BJ (cell line): ENCODE measurements around the gene PMP22. TPM values are rescaled to one million over a fixed set of nuclear protein-coding genes. Genes with fewer than 3 reads are reported as not detected.

ENCODE experiments used
- CTCF ChIA-PET: fragments of 350-600 bp; formaldehyde crosslinking; extraction: SDS; loops from one replicate; lab custom pipeline; 2021; ENCODE audit warnings: antibody characterized with exemption, inconsistent platforms; lab: Yijun Ruan, JAX
- POLR2A ChIA-PET: fragments of 300-600 bp; sonication (Branson Sonifier 250); formaldehyde crosslinking; extraction: SDS; loops from one replicate; lab custom pipeline; 2021; ENCODE audit warnings: antibody characterized with exemption; lab: Charles Lee
- DNase-seq: peaks from one replicate; pipeline ENCODE4 v3.0.0-alpha.2; 2011; ENCODE audit warnings: low read depth
- H3K27me3 ChIP-seq: 2 replicates; pipeline ENCODE4 v1.6.0; 2011; ENCODE audit warnings: low read length; ENCODE audit not compliant: control insufficient read depth, insufficient read depth
- H3K36me3 ChIP-seq: 2 replicates; pipeline ENCODE4 v1.5.1; 2011; ENCODE audit warnings: low read length; ENCODE audit not compliant: control insufficient read depth, insufficient read depth
- H3K4me3 ChIP-seq: 2 replicates; pipeline ENCODE4 v1.5.1; 2011; ENCODE audit warnings: low read depth, mild to moderate bottlenecking, control low read depth, low read length
- polyA plus RNA-seq: library from polyadenylated mRNA; depleted of rRNA; stranded (reverse); fragments of >200 nt; gene quantifications from 2 replicates; pipeline ENCODE4 v1.2.3, GENCODE V29; 2011
- TF ChIP-seq, protein P1 (sequence below): IDR thresholded peaks from 2 replicates; pipeline ENCODE4 v1.5.1; 2011; ENCODE audit warnings: low read depth, mild to moderate bottlenecking, control low read depth, inconsistent platforms, low read length, moderate library complexity; ENCODE audit not compliant: insufficient read depth

PMP22 gene
- polyA plus RNA-seq, 1 experiment: 208 TPM

GRCh38 chr17:15266325-15267125 is 1.4 kb upstream of the PMP22 start:
- Histone ChIP-seq H3K4me3 (no peak overlapping the region), H3K27me3 (peaks cover 14% of the 10 kb centered on the region), H3K36me3 (no peaks in the 10 kb centered on the region)
- ChIA-PET POLR2A (no interaction called here), CTCF (interaction anchor here (2.4 to 2.9 kb wide), 2 partner anchors 9 to 236 kb away, joined by 8 to 10 read pairs; no protein-coding TSS in a partner anchor)
- TF ChIP-seq, protein P1, sequence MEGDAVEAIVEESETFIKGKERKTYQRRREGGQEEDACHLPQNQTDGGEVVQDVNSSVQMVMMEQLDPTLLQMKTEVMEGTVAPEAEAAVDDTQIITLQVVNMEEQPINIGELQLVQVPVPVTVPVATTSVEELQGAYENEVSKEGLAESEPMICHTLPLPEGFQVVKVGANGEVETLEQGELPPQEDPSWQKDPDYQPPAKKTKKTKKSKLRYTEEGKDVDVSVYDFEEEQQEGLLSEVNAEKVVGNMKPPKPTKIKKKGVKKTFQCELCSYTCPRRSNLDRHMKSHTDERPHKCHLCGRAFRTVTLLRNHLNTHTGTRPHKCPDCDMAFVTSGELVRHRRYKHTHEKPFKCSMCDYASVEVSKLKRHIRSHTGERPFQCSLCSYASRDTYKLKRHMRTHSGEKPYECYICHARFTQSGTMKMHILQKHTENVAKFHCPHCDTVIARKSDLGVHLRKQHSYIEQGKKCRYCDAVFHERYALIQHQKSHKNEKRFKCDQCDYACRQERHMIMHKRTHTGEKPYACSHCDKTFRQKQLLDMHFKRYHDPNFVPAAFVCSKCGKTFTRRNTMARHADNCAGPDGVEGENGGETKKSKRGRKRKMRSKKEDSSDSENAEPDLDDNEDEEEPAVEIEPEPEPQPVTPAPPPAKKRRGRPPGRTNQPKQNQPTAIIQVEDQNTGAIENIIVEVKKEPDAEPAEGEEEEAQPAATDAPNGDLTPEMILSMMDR: no peak
- DNase-seq: no peak

DNA sequence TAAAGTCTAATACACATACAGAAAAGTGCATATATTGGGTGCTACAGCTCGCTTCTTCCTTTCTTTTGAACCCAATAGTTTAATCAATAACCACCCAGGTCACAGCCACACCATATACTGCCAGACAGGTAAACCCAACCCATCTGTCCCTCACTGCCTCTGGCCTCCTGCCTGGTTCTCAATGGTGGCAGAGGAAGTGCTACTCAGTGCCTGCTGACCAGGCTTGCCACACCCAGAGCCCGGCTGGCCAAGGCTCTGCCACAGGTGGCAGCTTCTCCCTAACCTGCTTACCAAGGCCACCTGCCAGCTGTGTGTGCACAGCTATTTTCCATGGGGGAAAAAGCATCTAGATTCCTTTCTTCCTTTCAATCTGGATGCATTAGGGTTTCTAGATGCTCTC is 584 bp downstream of the PMP22 start:
- no peak for DNase-seq
- ChIA-PET CTCF (no interaction called here), POLR2A (no interaction called here)
- H3K27me3 ChIP-seq: peaks cover 14% of the 10 kb centered on the region
- H3K36me3 ChIP-seq: no peaks in the 10 kb centered on the region
- no peak overlapping the region for H3K4me3 ChIP-seq
- TF ChIP-seq, protein P1: no peak

GRCh38 chr17:15263680-15264079 is 1.4 kb downstream of the PMP22 start:
- DNase-seq: no peak
- CTCF ChIA-PET: interaction anchor here (0.9 to 3.6 kb wide), 8 partner anchors 9 to 250 kb away, joined by 3 to 43 read pairs (median 9); no protein-coding TSS in a partner anchor
- POLR2A ChIA-PET: interaction anchor here (0.6 to 1.4 kb wide), 3 partner anchors 114 to 237 kb away, joined by 3 to 6 read pairs (median 5); no protein-coding TSS in a partner anchor
- no peak overlapping the region for H3K4me3 ChIP-seq
- H3K36me3 ChIP-seq: peaks cover 4% of the 10 kb centered on the region
- TF ChIP-seq, protein P1: no peak
- peaks cover 11% of the 10 kb centered on the region for H3K27me3 ChIP-seq

DNA sequence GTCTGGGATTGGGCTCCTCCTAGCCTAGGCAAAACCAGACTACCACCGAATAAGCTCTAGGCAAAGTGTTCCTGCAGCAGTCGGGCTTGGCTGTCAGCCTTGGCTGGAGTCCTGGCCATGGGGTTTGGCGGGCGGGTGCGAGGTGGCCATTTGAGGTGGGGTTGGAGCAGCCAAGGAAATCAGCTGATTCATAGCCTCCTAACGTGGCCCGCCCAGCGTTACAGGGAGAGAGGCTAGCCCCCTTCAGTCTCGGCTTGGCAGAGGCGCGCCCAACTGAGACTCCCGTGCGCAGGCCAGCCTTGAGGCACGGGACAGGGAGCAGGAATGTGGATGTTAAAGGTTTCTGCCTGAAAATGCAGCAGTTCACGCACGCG is 1.9 kb downstream of the PMP22 start:
- peak overlapping the region; percentile 72 for H3K4me3 ChIP-seq
- POLR2A ChIA-PET: interaction anchor here (0.6 to 1.4 kb wide), 3 partner anchors 114 to 238 kb away, joined by 3 to 6 read pairs (median 5); no protein-coding TSS in a partner anchor
- H3K27me3 ChIP-seq: peaks cover 8% of the 10 kb centered on the region
- CTCF ChIA-PET: interaction anchor here (0.7 to 3.6 kb wide), 11 partner anchors 9 to 250 kb away, joined by 3 to 43 read pairs (median 6); no protein-coding TSS in a partner anchor
- H3K36me3 ChIP-seq: peaks cover 7% of the 10 kb centered on the region
- TF ChIP-seq, protein P1: no peak
- peak; percentile 78 for DNase-seq
